WTC11 (cell line): ENCODE measurements around the gene CFAP20DC. TPM values are rescaled to one million over a fixed set of nuclear protein-coding genes. Genes with fewer than 3 reads are reported as not detected.

ENCODE experiments used
- ATAC-seq: fragments of 200-7000 bp; cut with Tn5 transposase; 2 replicates; pipeline ENCODE4 v1.10.0; 2021; ENCODE audit warnings: mild to moderate bottlenecking, moderate library complexity
- CTCF ChIA-PET: fragments of 300-600 bp; sonication (Branson Sonifier 250); formaldehyde crosslinking; loops from one replicate; lab custom pipeline; 2021; ENCODE audit warnings: antibody characterized with exemption; lab: Charles Lee
- POLR2A ChIA-PET: fragments of 350-600 bp; sonication (Branson Sonifier 250); formaldehyde crosslinking; loops from one replicate; lab custom pipeline; 2021; ENCODE audit warnings: antibody characterized with exemption; lab: Charles Lee
- DNase-seq: peaks from one replicate; pipeline ENCODE4 v3.0.0; 2021; ENCODE audit warnings: low spot score
- H3K27ac Mint-ChIP-seq: 2 replicates; pipeline ENCODE4 v1.8.0; 2021; ENCODE audit warnings: mixed read lengths
- H3K27me3 Mint-ChIP-seq: 2 replicates; pipeline ENCODE4 v1.8.0; 2021; ENCODE audit warnings: low read depth, mild to moderate bottlenecking, moderate library complexity, mixed read lengths
- H3K36me3 Mint-ChIP-seq: 2 replicates; pipeline ENCODE4 v1.8.0; 2021; ENCODE audit warnings: mixed read lengths
- H3K4me1 Mint-ChIP-seq: 2 replicates; pipeline ENCODE4 v1.8.0; 2022; ENCODE audit warnings: mixed read lengths
- H3K4me3 Mint-ChIP-seq: 2 replicates; pipeline ENCODE4 v1.8.0; 2021; ENCODE audit warnings: mild to moderate bottlenecking, moderate library complexity, mixed read lengths
- H3K9me3 Mint-ChIP-seq: 2 replicates; pipeline ENCODE4 v1.8.0; 2021; ENCODE audit warnings: mixed read lengths
- CREB1 ChIP-seq: sonication (generic); formaldehyde crosslinking; IDR thresholded peaks from 2 replicates; pipeline ENCODE4 v1.8.0; 2023; ENCODE audit warnings: mild to moderate bottlenecking, missing genetic modification reagents
- FOXP1 ChIP-seq: sonication (generic); formaldehyde crosslinking; IDR thresholded peaks from 2 replicates; pipeline ENCODE4 v1.8.0; 2022; ENCODE audit warnings: missing genetic modification reagents, mild to moderate bottlenecking, moderate library complexity, borderline replicate concordance
- HMGXB4 ChIP-seq: sonication (generic); formaldehyde crosslinking; IDR thresholded peaks from 2 replicates; pipeline ENCODE4 v1.8.1; 2023; ENCODE audit warnings: mild to moderate bottlenecking, moderate library complexity, missing genetic modification reagents
- IRF2 ChIP-seq: sonication (generic); formaldehyde crosslinking; IDR thresholded peaks from 2 replicates; pipeline ENCODE4 v1.8.0; 2022; ENCODE audit warnings: low read depth, missing genetic modification reagents, borderline replicate concordance
- JAZF1 ChIP-seq: fragments of 250-450 bp; sonication (Bioruptor Pico); IDR thresholded peaks from 2 replicates; pipeline ENCODE4 v1.9.0; 2021; ENCODE audit warnings: moderate library complexity, mild to moderate bottlenecking, inconsistent platforms
- NR1H2 ChIP-seq: sonication (generic); formaldehyde crosslinking; IDR thresholded peaks from 2 replicates; pipeline ENCODE4 v1.9.0; 2021; ENCODE audit warnings: mild to moderate bottlenecking, moderate library complexity, missing genetic modification reagents
- NR2C2 ChIP-seq: sonication (generic); formaldehyde crosslinking; IDR thresholded peaks from 2 replicates; pipeline ENCODE4 v1.8.0; 2022; ENCODE audit warnings: mild to moderate bottlenecking, missing genetic modification reagents
- RELA ChIP-seq: sonication (generic); formaldehyde crosslinking; IDR thresholded peaks from 2 replicates; pipeline ENCODE4 v1.8.1; 2022; ENCODE audit warnings: missing genetic modification reagents, mild to moderate bottlenecking, borderline replicate concordance
- SMAD3 ChIP-seq: sonication (generic); formaldehyde crosslinking; IDR thresholded peaks from 2 replicates; pipeline ENCODE4 v1.8.0; 2022; ENCODE audit warnings: missing genetic modification reagents, mild to moderate bottlenecking, borderline replicate concordance
- ZNF138 ChIP-seq: sonication (generic); formaldehyde crosslinking; conservative IDR thresholded peaks from 2 replicates; pipeline ENCODE4 v1.8.1; 2022; ENCODE audit warnings: mild to moderate bottlenecking, moderate library complexity, missing genetic modification reagents
- ZNF263 ChIP-seq: sonication (generic); formaldehyde crosslinking; IDR thresholded peaks from 2 replicates; pipeline ENCODE4 v1.8.1; 2022; ENCODE audit warnings: low read depth, mild to moderate bottlenecking, moderate library complexity, missing genetic modification reagents
- ZNF396 ChIP-seq: fragments of 250-450 bp; sonication (Bioruptor Pico); IDR thresholded peaks from 2 replicates; pipeline ENCODE4 v1.8.0; 2021; ENCODE audit warnings: mild to moderate bottlenecking, moderate library complexity, borderline replicate concordance
- ZNF425 ChIP-seq: fragments of 250-450 bp; sonication (Bioruptor Pico); conservative IDR thresholded peaks from 2 replicates; pipeline ENCODE4 v1.9.0; 2021; ENCODE audit warnings: mild to moderate bottlenecking
- total RNA-seq: library from RNA; stranded (reverse); gene quantifications from 3 replicates; pipeline ENCODE4 v1.2.3, GENCODE V29; 2021
- TF ChIP-seq, protein P1 (sequence below): sonication (generic); formaldehyde crosslinking; conservative IDR thresholded peaks from 2 replicates; pipeline ENCODE4 v1.8.1; 2022; ENCODE audit warnings: mild to moderate bottlenecking, missing genetic modification reagents
- TF ChIP-seq, protein P2 (sequence below): sonication (generic); formaldehyde crosslinking; IDR thresholded peaks from 2 replicates; pipeline ENCODE4 v1.8.1; 2022; ENCODE audit warnings: mild to moderate bottlenecking, moderate library complexity, missing genetic modification reagents
- TF ChIP-seq, protein P3 (sequence below): sonication (generic); formaldehyde crosslinking; IDR thresholded peaks from 2 replicates; pipeline ENCODE4 v1.8.0; 2022; ENCODE audit warnings: mild to moderate bottlenecking, missing genetic modification reagents
- TF ChIP-seq, protein P4 (sequence below): fragments of 200-600 bp; IDR thresholded peaks from 2 replicates; pipeline ENCODE4 v1.8.0; 2022; ENCODE audit warnings: antibody characterized with exemption
- TF ChIP-seq, protein P5 (sequence below): sonication (generic); formaldehyde crosslinking; IDR thresholded peaks from 2 replicates; pipeline ENCODE4 v1.8.0; 2022; ENCODE audit warnings: mild to moderate bottlenecking, missing genetic modification reagents

The CFAP20DC gene
- total RNA-seq, 1 experiment from 2014 or later, result 4.9 TPM

DNA sequence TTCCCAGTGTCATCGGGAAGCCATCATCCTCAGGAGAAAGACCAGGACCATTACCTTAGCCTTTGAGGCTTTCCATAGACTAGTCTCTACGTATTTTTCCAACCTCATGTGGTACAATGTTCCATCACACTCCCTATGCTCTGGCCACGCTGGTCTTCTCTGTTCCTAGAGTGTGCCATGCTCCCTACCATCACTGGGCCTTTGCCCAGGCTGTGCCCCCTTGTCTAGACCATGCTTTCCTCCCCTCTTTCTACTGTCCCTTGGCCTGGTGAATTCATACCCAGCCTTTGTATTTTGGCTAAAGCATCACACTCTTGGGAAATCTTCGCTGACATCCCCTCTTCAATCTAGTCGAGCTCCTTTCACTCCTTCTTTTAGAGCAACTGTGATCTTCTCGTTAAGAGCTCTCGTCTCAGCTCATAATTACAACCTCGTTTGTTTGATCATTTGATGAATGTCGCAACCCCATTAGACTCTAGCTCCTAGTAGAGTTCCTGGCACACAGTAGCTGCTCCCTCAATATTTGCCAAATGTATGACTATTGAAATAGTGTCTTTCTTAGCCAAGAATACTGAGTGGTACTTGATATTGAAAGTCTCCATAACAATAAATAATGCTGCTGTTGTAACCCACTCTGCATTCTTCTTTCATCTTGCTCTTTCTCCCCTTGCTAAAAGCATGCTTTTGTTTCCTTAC is 283.1 kb downstream of the CFAP20DC start (continued):
- no peak for TF ChIP-seq HMGXB4 (CRISPR knock-in tag)
- TF ChIP-seq, protein P1, sequence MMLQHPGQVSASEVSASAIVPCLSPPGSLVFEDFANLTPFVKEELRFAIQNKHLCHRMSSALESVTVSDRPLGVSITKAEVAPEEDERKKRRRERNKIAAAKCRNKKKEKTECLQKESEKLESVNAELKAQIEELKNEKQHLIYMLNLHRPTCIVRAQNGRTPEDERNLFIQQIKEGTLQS, result no peak
- no peak for TF ChIP-seq ZNF138 (CRISPR knock-in tag)
- TF ChIP-seq ZNF425 (CRISPR knock-in tag), result no peak
- TF ChIP-seq, protein P2, sequence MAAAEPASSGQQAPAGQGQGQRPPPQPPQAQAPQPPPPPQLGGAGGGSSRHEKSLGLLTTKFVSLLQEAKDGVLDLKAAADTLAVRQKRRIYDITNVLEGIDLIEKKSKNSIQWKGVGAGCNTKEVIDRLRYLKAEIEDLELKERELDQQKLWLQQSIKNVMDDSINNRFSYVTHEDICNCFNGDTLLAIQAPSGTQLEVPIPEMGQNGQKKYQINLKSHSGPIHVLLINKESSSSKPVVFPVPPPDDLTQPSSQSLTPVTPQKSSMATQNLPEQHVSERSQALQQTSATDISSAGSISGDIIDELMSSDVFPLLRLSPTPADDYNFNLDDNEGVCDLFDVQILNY (CRISPR knock-in tag), result no peak
- TF ChIP-seq, protein P3, sequence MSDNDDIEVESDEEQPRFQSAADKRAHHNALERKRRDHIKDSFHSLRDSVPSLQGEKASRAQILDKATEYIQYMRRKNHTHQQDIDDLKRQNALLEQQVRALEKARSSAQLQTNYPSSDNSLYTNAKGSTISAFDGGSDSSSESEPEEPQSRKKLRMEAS (CRISPR knock-in tag), result no peak
- TF ChIP-seq ZNF263, result no peak
- TF ChIP-seq NR1H2 (CRISPR knock-in tag), result no peak
- TF ChIP-seq RELA (CRISPR knock-in tag), result no peak
- no peak for TF ChIP-seq IRF2 (CRISPR knock-in tag)

DNA sequence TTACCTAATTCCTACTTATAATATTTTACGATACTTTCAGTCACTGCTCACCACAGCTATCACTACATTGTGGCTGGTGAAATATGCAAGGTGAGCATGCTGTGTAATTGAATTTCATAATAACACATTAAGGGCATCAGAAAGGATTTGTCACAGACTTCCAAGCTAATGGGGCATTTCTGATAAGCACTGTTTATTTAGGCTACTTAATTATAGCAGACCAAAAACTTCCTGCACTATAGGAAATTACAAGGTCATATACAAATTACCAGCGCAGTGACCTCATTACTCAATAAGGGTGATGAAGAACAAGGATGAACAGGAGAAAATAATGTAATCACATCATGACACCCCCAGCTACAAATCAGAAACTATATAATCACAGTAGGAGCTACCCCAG is 294.7 kb downstream of the CFAP20DC start:
- CTCF ChIA-PET, result no interaction called here
- DNase-seq (no peak), ATAC-seq (no peak)
- POLR2A ChIA-PET, result no interaction called here
- no peaks in the 10 kb centered on the region for H3K27me3 Mint-ChIP-seq
- peaks cover 8% of the 10 kb centered on the region for H3K9me3 Mint-ChIP-seq
- H3K27ac Mint-ChIP-seq, result no peak overlapping the region
- no peak for TF ChIP-seq HMGXB4 (CRISPR knock-in tag)
- TF ChIP-seq JAZF1 (CRISPR knock-in tag), result no peak
- no peak for TF ChIP-seq ZNF396 (CRISPR knock-in tag)
- no peak for TF ChIP-seq CREB1 (CRISPR knock-in tag)
- no peak for TF ChIP-seq NR2C2 (CRISPR knock-in tag)
- TF ChIP-seq, protein P4, sequence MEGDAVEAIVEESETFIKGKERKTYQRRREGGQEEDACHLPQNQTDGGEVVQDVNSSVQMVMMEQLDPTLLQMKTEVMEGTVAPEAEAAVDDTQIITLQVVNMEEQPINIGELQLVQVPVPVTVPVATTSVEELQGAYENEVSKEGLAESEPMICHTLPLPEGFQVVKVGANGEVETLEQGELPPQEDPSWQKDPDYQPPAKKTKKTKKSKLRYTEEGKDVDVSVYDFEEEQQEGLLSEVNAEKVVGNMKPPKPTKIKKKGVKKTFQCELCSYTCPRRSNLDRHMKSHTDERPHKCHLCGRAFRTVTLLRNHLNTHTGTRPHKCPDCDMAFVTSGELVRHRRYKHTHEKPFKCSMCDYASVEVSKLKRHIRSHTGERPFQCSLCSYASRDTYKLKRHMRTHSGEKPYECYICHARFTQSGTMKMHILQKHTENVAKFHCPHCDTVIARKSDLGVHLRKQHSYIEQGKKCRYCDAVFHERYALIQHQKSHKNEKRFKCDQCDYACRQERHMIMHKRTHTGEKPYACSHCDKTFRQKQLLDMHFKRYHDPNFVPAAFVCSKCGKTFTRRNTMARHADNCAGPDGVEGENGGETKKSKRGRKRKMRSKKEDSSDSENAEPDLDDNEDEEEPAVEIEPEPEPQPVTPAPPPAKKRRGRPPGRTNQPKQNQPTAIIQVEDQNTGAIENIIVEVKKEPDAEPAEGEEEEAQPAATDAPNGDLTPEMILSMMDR, result no peak
- TF ChIP-seq SMAD3, result no peak
- TF ChIP-seq FOXP1 (CRISPR knock-in tag), result no peak
- TF ChIP-seq, protein P5, sequence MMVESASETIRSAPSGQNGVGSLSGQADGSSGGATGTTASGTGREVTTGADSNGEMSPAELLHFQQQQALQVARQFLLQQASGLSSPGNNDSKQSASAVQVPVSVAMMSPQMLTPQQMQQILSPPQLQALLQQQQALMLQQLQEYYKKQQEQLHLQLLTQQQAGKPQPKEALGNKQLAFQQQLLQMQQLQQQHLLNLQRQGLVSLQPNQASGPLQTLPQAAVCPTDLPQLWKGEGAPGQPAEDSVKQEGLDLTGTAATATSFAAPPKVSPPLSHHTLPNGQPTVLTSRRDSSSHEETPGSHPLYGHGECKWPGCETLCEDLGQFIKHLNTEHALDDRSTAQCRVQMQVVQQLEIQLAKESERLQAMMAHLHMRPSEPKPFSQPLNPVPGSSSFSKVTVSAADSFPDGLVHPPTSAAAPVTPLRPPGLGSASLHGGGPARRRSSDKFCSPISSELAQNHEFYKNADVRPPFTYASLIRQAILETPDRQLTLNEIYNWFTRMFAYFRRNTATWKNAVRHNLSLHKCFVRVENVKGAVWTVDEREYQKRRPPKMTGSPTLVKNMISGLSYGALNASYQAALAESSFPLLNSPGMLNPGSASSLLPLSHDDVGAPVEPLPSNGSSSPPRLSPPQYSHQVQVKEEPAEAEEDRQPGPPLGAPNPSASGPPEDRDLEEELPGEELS (CRISPR knock-in tag), result no peak
- H3K4me3 Mint-ChIP-seq, result no peak overlapping the region
- no peaks in the 10 kb centered on the region for H3K36me3 Mint-ChIP-seq
- H3K4me1 Mint-ChIP-seq, result no peaks in the 10 kb centered on the region
